H9 (cell line): ENCODE data around the gene NEAT1. TPM values are rescaled to one million over a fixed set of nuclear protein-coding genes. Genes with fewer than 3 reads are reported as not detected.

ENCODE experiments used
- DNase-seq: peaks from one replicate; pipeline ENCODE4 v3.0.0-alpha.2; 2017
- H2AFZ ChIP-seq: one replicate; pipeline ENCODE4 v1.6.1; 2013; ENCODE audit warnings: mild to moderate bottlenecking, low read length, control low read depth, moderate library complexity
- H2AK5ac ChIP-seq: 2 replicates; pipeline ENCODE4 v1.6.1; 2013; ENCODE audit warnings: low read length, control low read depth, mixed read lengths; ENCODE audit not compliant: insufficient read length
- H2BK120ac ChIP-seq: one replicate; pipeline ENCODE4 v1.6.1; 2013; ENCODE audit warnings: low read depth, mild to moderate bottlenecking, low read length, control low read depth, inconsistent platforms; ENCODE audit not compliant: poor library complexity, severe bottlenecking
- H2BK12ac ChIP-seq: 2 replicates; pipeline ENCODE4 v1.6.1; 2013; ENCODE audit warnings: low read length, control low read depth, mixed read lengths, low read depth; ENCODE audit not compliant: insufficient read length
- H2BK15ac ChIP-seq: 2 replicates; pipeline ENCODE4 v1.6.1; 2013; ENCODE audit warnings: low read depth, low read length, control low read depth
- H2BK20ac ChIP-seq: one replicate; pipeline ENCODE4 v1.6.1; 2013; ENCODE audit warnings: low read depth, mild to moderate bottlenecking, low read length, control low read depth, inconsistent platforms; ENCODE audit not compliant: poor library complexity, severe bottlenecking
- H2BK5ac ChIP-seq: 2 replicates; pipeline ENCODE4 v1.6.1; 2013; ENCODE audit warnings: low read length, control low read depth, mixed read lengths; ENCODE audit not compliant: insufficient read length
- H3K14ac ChIP-seq: 2 replicates; pipeline ENCODE4 v1.6.1; 2013; ENCODE audit warnings: low read length, control low read depth; ENCODE audit not compliant: insufficient read depth
- H3K18ac ChIP-seq: 2 replicates; pipeline ENCODE4 v1.6.1; 2013; ENCODE audit warnings: low read depth, mild to moderate bottlenecking, mixed read lengths, low read length, control low read depth; ENCODE audit not compliant: insufficient read length
- H3K23ac ChIP-seq: 2 replicates; pipeline ENCODE4 v1.6.1; 2013; ENCODE audit warnings: low read length, control low read depth, mixed read lengths, low read depth; ENCODE audit not compliant: insufficient read length
- H3K23me2 ChIP-seq: 2 replicates; pipeline ENCODE4 v1.6.1; 2013; ENCODE audit warnings: low read depth, mild to moderate bottlenecking, mixed read lengths, low read length, control low read depth; ENCODE audit not compliant: insufficient read length, poor library complexity, severe bottlenecking
- H3K27ac ChIP-seq: 2 replicates; pipeline ENCODE4 v1.5.1; 2013; ENCODE audit warnings: low read length, control low read depth, mixed read lengths, low read depth; ENCODE audit not compliant: insufficient read length
- H3K27me3 ChIP-seq: 2 replicates; pipeline ENCODE4 v1.6.1; 2013; ENCODE audit warnings: low read length, control low read depth, inconsistent platforms; ENCODE audit not compliant: insufficient read depth
- H3K4ac ChIP-seq: 2 replicates; pipeline ENCODE4 v1.6.1; 2013; ENCODE audit warnings: low read depth, mild to moderate bottlenecking, control low read depth, inconsistent platforms, low read length, moderate library complexity
- H3K4me1 ChIP-seq: 2 replicates; pipeline ENCODE4 v1.6.1; 2013; ENCODE audit warnings: low read length, control low read depth, inconsistent platforms; ENCODE audit not compliant: insufficient read depth
- H3K4me2 ChIP-seq: 2 replicates; pipeline ENCODE4 v1.6.1; 2013; ENCODE audit warnings: low read length, control low read depth, mixed read lengths; ENCODE audit not compliant: insufficient read length, insufficient read depth
- H3K56ac ChIP-seq: 2 replicates; pipeline ENCODE4 v1.6.1; 2013; ENCODE audit warnings: low read depth, mild to moderate bottlenecking, mixed read lengths, low read length, control low read depth; ENCODE audit not compliant: insufficient read length
- H3K79me1 ChIP-seq: 2 replicates; pipeline ENCODE4 v1.6.1; 2013; ENCODE audit warnings: low read depth, mild to moderate bottlenecking, moderate library complexity, low read length, control low read depth, inconsistent platforms; ENCODE audit not compliant: insufficient read depth, poor library complexity, severe bottlenecking
- H3K79me2 ChIP-seq: 2 replicates; pipeline ENCODE4 v1.6.1; 2013; ENCODE audit warnings: low read length, control low read depth, inconsistent platforms; ENCODE audit not compliant: insufficient read depth
- H3K9ac ChIP-seq: 2 replicates; pipeline ENCODE4 v1.6.1; 2013; ENCODE audit warnings: low read length, control low read depth, mixed read lengths; ENCODE audit not compliant: insufficient read length; ENCODE audit errors: extremely low read depth
- H3K9me3 ChIP-seq: one replicate; pipeline ENCODE4 v1.6.1; 2013; ENCODE audit warnings: low read depth, low read length, inconsistent platforms; ENCODE audit not compliant: control insufficient read depth
- H3T11ph ChIP-seq: one replicate; pipeline ENCODE4 v1.6.1; 2013; ENCODE audit warnings: mild to moderate bottlenecking, low read length, control low read depth, inconsistent platforms
- H4K20me1 ChIP-seq: one replicate; pipeline ENCODE4 v1.6.1; 2013; ENCODE audit not compliant: control insufficient read depth, insufficient read length, insufficient read depth
- H4K5ac ChIP-seq: 2 replicates; pipeline ENCODE4 v1.6.1; 2013; ENCODE audit warnings: low read depth, mild to moderate bottlenecking, mixed read lengths, low read length, control low read depth; ENCODE audit not compliant: insufficient read length
- H4K8ac ChIP-seq: replicated peaks from 2 replicates; pipeline ENCODE4 v1.6.1; 2013; ENCODE audit warnings: low read length, control low read depth, mixed read lengths, low read depth; ENCODE audit not compliant: insufficient read length
- H4K91ac ChIP-seq: 2 replicates; pipeline ENCODE4 v1.6.1; 2013; ENCODE audit warnings: low read depth, mild to moderate bottlenecking, moderate library complexity, mixed read lengths, low read length, control low read depth; ENCODE audit not compliant: insufficient read length
- H3K27ac Mint-ChIP-seq, 3 experiments: 2 replicates in 2 of 3; 3 replicates in 1 of 3; pipeline ENCODE4 v1.8.0; 2020 to 2021; ENCODE audit warnings: mixed read lengths in 3 of 3, mild to moderate bottlenecking in 1 of 3, moderate library complexity in 1 of 3
- H3K27me3 Mint-ChIP-seq: 2 replicates; pipeline ENCODE4 v1.8.0; 2021; ENCODE audit warnings: low read depth, mild to moderate bottlenecking, moderate library complexity, mixed read lengths
- H3K36me3 Mint-ChIP-seq, 3 experiments: 2 replicates in 2 of 3; 3 replicates in 1 of 3; pipeline ENCODE4 v1.8.0; 2020 to 2021; ENCODE audit warnings: low read depth in 3 of 3, mixed read lengths in 3 of 3; ENCODE audit not compliant: insufficient read depth in 1 of 3
- H3K4me1 Mint-ChIP-seq, 2 experiments: 2 replicates each; pipeline ENCODE4 v1.8.0; 2020; ENCODE audit warnings: mixed read lengths in 2 of 2
- H3K4me3 Mint-ChIP-seq, 2 experiments: 2 replicates in 1 of 2; 3 replicates in 1 of 2; pipeline ENCODE4 v1.8.0; 2020 to 2021; ENCODE audit warnings: mild to moderate bottlenecking in 2 of 2, mixed read lengths in 2 of 2, moderate library complexity in 1 of 2
- H3K9me3 Mint-ChIP-seq, 2 experiments: 2 replicates in 1 of 2; 3 replicates in 1 of 2; pipeline ENCODE4 v1.8.0; 2020; ENCODE audit warnings: mild to moderate bottlenecking in 2 of 2, mixed read lengths in 2 of 2, moderate library complexity in 1 of 2
- CTCF ChIP-seq: fragments of 200-600 bp; sonication (generic); conservative IDR thresholded peaks from 3 replicates; pipeline ENCODE4 v1.8.0; 2021; ENCODE audit warnings: antibody characterized with exemption, mild to moderate bottlenecking
- WGBS: extraction: QIAGEN DNeasy Blood & Tissue Kit; methylation state at CpG from one replicate; pipeline ENCODE4 v1.1.7; 2013; ENCODE audit warnings: missing lambda C conversion rate, low lambda C conversion rate, mixed read lengths; ENCODE audit not compliant: insufficient read length; ENCODE audit errors: extremely low coverage; 5-methylcytosine and 5-hydroxymethylcytosine counted together
- total RNA-seq: library from RNA; stranded (reverse); gene quantifications from 2 replicates; pipeline ENCODE4 v1.2.1, GENCODE V29; 2021

The NEAT1 gene
- total RNA-seq, 1 experiment from 2014 or later, result 12.7 TPM

- Mint-ChIP-seq H3K27ac (no peak overlapping the region), H3K9me3 (peaks cover 7 to 8% of the 10 kb centered on the region in 2 experiments), H3K4me3 (no peak overlapping the region; a peak in 1 of 5 replicates), H3K4me1 (peaks cover 12 to 15% of the 10 kb centered on the region in 2 experiments), H3K27me3 (peaks cover 29% of the 10 kb centered on the region), H3K36me3 (peaks cover 2 to 4% (median 3%) of the 10 kb centered on the region in 3 experiments; a peak in 5 of 7 replicates)
- no peaks in the 10 kb centered on the region for H3K4me1 ChIP-seq
- no peaks in the 10 kb centered on the region for H3K23me2 ChIP-seq
- H4K20me1 ChIP-seq, result no peaks in the 10 kb centered on the region
- H3K4me2 ChIP-seq, result no peak overlapping the region
- no peak overlapping the region for H3K23ac ChIP-seq
- no peak overlapping the region for H3T11ph ChIP-seq
- no peak overlapping the region for H2BK12ac ChIP-seq
- no peak overlapping the region for H3K27ac ChIP-seq
- no peaks in the 10 kb centered on the region for H3K79me1 ChIP-seq
- no peak overlapping the region for H2BK15ac ChIP-seq
- no peak for TF ChIP-seq CTCF
- no peak overlapping the region for H2AFZ ChIP-seq
- no peak overlapping the region for H3K4ac ChIP-seq
- no peak overlapping the region for H2BK20ac ChIP-seq
- H4K5ac ChIP-seq, result no peak overlapping the region
- no peak overlapping the region for H2BK5ac ChIP-seq
- H4K8ac ChIP-seq, result no peak overlapping the region
- no peak overlapping the region for H2BK120ac ChIP-seq
- H3K79me2 ChIP-seq, result no peaks in the 10 kb centered on the region
- H3K18ac ChIP-seq, result no peak overlapping the region
- H3K9ac ChIP-seq, result no peak overlapping the region
- no peak overlapping the region for H3K14ac ChIP-seq
- WGBS, result no CpG with 5 or more reads among the region's 15 CpGs
- no peaks in the 10 kb centered on the region for H3K9me3 ChIP-seq
- no peak overlapping the region for H3K56ac ChIP-seq
- no peak overlapping the region for H2AK5ac ChIP-seq
- DNase-seq, result no peak
- H4K91ac ChIP-seq, result no peak overlapping the region
- H3K27me3 ChIP-seq, result no peaks in the 10 kb centered on the region
These were observed 22.6 kb downstream of the NEAT1 start for GRCh38 chr11:65445101-65445603.
